ENCODE measurements around the gene VAV2.
A peak's percentile ranks its signal among the peaks of the same experiment; 100 is the strongest.
"Not testable (repeated sequence)": the region's sequence is repeated elsewhere in the genome, so short reads cannot be mapped to it uniquely, and the experiment has no call there.

The VAV2 gene

DNA sequence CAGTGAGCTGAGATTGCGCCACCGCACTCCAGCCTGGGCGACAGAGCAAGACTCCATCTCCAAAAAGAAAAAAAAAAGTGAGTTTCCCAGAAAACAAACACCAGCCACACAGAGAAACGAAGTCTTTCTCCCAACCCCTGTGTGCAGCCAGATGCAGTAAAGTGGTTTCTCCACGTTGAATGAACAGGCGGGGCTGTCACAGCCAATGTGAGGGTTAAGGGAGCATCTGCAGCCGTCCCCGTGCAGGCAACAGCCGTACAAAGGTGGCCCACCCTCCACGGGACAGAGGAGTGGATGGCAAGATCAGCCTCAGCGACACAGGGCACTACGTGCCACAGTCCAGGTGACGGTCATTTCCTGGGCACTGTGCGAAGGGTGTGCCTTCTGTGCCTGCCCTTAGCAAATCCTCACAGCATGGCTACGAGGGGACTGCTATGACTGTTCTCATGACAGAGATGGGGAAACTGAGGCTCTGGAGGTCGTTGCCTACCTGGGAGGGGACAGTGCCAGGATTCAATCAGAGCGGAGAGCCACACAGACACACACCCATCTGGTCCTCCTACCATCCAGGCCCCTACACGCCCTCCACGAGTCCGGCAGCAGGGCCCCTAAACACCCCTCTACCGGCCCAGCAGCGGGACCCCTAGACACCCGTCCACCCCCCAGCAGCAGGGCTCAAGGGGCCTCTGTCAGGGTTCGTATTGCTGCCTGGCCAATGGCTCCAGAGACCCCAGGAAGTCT, 2.3 kb downstream of the VAV2 start:
- H4K20me1 ChIP-seq: peaks cover 40 to 86% (median 78%) of the 10 kb centered on the region in 11 experiments; a peak in 21 of 22 replicates
- peaks cover 36 to 67% (median 54%) of the 10 kb centered on the region in 10 experiments for H3K4me1 ChIP-seq
- H3K4me2 ChIP-seq: peak overlapping the region; percentile 94 to 100 (median 99)
- H3K36me3 ChIP-seq: no peaks in the 10 kb centered on the region
- peak in 1 of 11 experiments; percentile 27; a peak in 1 of 22 replicates for TF ChIP-seq Cebpa-rat (IDR thresholded peaks at IDR 0.05)
- H3K9me3 ChIP-seq (replicated peaks in 1 of 11): no peaks in the 10 kb centered on the region
- H3K4me3 ChIP-seq: peak overlapping the region; percentile 65 to 94 (median 88); a peak in 16 of 20 replicates
- 0 out of 22 replicates have a peak overlapping the region, but pooled peaks of 2 of the 11 experiments have one; percentile 9 to 17 for H3K27ac ChIP-seq
- H3K27me3 ChIP-seq: no peaks in the 10 kb centered on the region; a peak in 2 of 22 replicates
- peak overlapping the region; percentile 76 to 94 (median 87); a peak in 15 of 22 replicates for H3K9ac ChIP-seq

DNA sequence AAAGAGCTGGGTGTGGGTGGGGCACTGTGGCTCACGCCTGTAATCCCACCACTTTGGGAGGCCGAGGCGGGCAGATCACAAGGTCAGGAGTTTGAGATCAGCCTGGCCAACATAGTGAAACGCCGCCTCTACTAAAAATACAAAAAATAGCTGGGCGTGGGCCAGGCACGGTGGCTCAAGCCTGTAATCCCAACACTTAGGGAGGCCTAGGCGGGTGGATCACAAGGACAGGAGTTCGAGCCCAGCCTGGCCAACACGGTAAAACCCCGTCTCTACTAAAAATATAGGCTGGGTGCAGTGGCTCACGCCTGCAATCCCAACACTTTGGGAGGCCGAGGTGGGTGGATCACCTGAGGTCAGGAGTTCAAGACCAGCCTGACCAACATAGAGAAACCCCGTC, 3.4 kb downstream of the VAV2 start:
- not testable (repeated sequence) for H3K27ac ChIP-seq; H3K9ac ChIP-seq; H3K9me3 ChIP-seq (replicated peaks in 1 of 11); H3K36me3 ChIP-seq; H3K27me3 ChIP-seq; H3K4me3 ChIP-seq
- Histone ChIP-seq H3K4me1 (peaks cover 32 to 61% (median 43%) of the 10 kb centered on the region in 10 experiments), H3K4me2 (peak overlapping the region in 1 of 11 experiments; percentile 100; a peak in 3 of 22 replicates), H4K20me1 (peaks cover 40 to 88% (median 81%) of the 10 kb centered on the region in 11 experiments; a peak in 21 of 22 replicates)

DNA sequence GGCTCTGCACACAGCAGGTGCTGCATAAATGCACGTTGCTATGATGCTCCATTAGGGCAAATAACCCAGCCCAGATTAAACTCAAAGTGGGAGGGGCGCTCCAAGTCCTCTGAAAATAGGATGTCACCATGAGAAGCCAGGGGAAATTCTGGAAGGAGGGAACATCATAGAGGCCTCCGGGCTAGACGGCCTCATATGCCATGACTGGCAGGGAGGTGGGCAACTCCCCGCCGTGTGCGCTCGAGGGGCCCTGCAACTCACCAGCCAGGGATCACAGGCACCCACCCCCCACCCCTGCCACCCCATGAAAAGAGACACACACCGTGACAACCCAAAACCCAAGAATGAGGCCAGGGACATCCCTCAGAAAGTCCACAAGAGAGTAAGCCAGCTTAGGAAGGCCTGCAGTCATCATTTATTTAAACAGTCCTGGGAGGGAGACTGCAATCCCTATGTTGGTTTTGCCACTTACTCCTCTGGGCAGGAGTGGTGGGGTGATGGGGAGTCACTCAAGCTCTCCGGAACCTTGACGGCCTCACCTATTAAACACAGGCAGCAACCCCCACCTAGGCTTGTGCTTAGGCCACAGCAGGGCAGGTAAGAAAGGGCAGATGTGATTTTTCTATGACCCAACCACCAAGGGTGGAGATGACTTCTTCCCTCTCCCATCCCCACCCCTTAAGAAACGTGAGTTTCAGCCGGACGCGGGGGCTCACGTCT, 4.0 kb downstream of the VAV2 start:
- Histone ChIP-seq H3K27ac (no peak overlapping the region), H3K9ac (no peak overlapping the region; a peak in 1 of 22 replicates), H4K20me1 (peaks cover 43 to 89% (median 83%) of the 10 kb centered on the region in 11 experiments; a peak in 21 of 22 replicates), H3K4me3 (no peak overlapping the region), H3K27me3 (no peaks in the 10 kb centered on the region; a peak in 2 of 22 replicates), H3K36me3 (no peaks in the 10 kb centered on the region), H3K4me2 (no peak overlapping the region), H3K4me1 (peaks cover 26 to 58% (median 40%) of the 10 kb centered on the region in 10 experiments), H3K9me3 (replicated peaks in 1 of 11) (no peaks in the 10 kb centered on the region)
- no peak for TF ChIP-seq Cebpa-rat (IDR thresholded peaks at IDR 0.05)

DNA sequence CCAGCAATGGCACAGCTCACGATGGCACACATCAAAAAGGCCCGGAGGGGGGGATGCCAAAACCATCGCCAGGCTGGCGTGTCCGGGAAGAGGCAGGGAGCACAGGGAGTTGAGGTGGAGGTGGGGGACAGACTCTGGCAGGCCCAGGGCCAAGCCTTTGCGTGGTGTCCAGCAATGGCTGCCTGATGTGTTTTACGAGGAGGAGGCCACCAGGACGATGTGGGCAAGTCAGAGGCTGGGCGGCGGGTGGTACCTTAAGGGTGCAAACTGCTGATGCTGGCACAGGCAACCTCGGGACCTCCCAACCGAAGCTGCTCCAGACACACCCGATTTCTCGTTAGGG, 4.7 kb downstream of the VAV2 start:
- no peak overlapping the region for H3K27ac ChIP-seq
- no peaks in the 10 kb centered on the region for H3K36me3 ChIP-seq
- 0 out of 22 replicates have a peak overlapping the region, but pooled peaks of 1 of the 11 experiments have one; percentile 9 for H3K9ac ChIP-seq
- no peak overlapping the region for H3K4me3 ChIP-seq
- no peaks in the 10 kb centered on the region for H3K9me3 ChIP-seq (replicated peaks in 1 of 11)
- peaks cover 48 to 96% (median 90%) of the 10 kb centered on the region in 11 experiments; a peak in 21 of 22 replicates for H4K20me1 ChIP-seq
- no peaks in the 10 kb centered on the region; a peak in 2 of 22 replicates for H3K27me3 ChIP-seq
- no peak for TF ChIP-seq Cebpa-rat (IDR thresholded peaks at IDR 0.05)
- no peak overlapping the region for H3K4me2 ChIP-seq
- H3K4me1 ChIP-seq: peaks cover 29 to 63% (median 45%) of the 10 kb centered on the region in 10 experiments

DNA sequence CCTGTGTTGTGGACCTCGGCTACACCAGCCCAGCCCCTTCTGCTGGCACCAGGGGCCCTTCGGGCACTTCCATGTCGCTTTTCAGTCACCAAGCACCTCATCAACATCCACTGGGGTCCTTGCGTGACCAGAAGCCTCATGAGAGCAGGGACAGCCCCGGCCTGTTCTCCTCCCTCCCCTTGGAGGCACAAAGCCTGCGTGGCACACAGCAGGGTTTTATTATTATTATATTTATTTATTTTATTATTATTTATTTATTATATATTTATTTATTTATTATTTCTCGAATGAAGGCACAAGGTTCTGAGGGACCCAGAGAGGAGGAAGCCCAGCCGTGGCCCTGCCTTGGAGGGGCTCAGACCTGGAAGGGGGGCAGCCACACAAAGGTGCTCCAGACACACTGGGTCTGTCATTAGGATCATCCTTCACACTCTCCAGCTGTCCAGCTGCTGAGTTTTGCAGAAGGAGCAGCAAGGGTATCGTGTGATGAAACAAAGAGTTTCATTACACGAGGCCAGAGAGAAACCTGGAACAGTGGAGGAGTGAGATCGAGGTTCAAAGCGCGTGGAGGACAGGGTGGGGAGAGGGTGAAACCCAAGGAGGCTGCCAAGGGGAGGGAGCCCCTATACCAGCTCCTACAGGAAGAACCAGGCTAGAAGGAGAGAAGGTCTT, 5.2 kb downstream of the VAV2 start:
- no peak overlapping the region for H3K4me3 ChIP-seq
- no peaks in the 10 kb centered on the region for H3K36me3 ChIP-seq
- H3K4me1 ChIP-seq: peaks cover 34 to 68% (median 50%) of the 10 kb centered on the region in 10 experiments
- no peak for TF ChIP-seq Cebpa-rat (IDR thresholded peaks at IDR 0.05)
- no peaks in the 10 kb centered on the region for H3K9me3 ChIP-seq (replicated peaks in 1 of 11)
- H3K27me3 ChIP-seq: no peaks in the 10 kb centered on the region; a peak in 2 of 22 replicates
- H4K20me1 ChIP-seq: peaks cover 53 to 99% (median 92%) of the 10 kb centered on the region in 11 experiments; a peak in 21 of 22 replicates
- no peak overlapping the region for H3K27ac ChIP-seq
- no peak overlapping the region for H3K4me2 ChIP-seq
- H3K9ac ChIP-seq: 0 out of 22 replicates have a peak overlapping the region, but pooled peaks of 1 of the 11 experiments have one; percentile 9

DNA sequence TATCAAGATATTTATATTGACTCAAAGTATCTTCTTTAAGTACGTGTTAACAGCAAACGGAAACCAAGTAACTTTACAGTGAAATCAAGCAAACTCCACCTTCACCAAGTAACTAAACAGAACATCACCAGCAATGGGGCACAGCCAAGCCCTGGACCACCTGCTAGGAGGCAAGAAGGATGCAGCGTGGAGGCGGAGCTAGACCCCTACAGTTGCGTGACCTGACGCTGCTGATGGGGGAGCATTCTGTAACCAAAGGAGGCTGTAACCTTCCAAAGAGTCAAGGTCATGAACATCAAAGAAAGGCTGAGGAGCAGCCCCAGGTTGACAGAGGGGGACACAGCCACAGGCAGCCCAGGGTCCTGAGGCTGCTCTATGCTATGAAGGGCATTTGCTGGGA, 6.1 kb downstream of the VAV2 start:
- Histone ChIP-seq H3K36me3 (no peaks in the 10 kb centered on the region), H3K27ac (no peak overlapping the region), H3K9me3 (replicated peaks in 1 of 11) (no peaks in the 10 kb centered on the region), H3K27me3 (no peaks in the 10 kb centered on the region), H3K9ac (no peak overlapping the region), H3K4me1 (peaks cover 38 to 70% (median 55%) of the 10 kb centered on the region in 10 experiments), H4K20me1 (peaks cover 62 to 99% (median 92%) of the 10 kb centered on the region in 11 experiments; a peak in 21 of 22 replicates), H3K4me3 (no peak overlapping the region), H3K4me2 (peak overlapping the region in 4 of 11 experiments; percentile 1 to 34 (median 16); a peak in 6 of 22 replicates)
- TF ChIP-seq Cebpa-rat (IDR thresholded peaks at IDR 0.05): no peak

DNA sequence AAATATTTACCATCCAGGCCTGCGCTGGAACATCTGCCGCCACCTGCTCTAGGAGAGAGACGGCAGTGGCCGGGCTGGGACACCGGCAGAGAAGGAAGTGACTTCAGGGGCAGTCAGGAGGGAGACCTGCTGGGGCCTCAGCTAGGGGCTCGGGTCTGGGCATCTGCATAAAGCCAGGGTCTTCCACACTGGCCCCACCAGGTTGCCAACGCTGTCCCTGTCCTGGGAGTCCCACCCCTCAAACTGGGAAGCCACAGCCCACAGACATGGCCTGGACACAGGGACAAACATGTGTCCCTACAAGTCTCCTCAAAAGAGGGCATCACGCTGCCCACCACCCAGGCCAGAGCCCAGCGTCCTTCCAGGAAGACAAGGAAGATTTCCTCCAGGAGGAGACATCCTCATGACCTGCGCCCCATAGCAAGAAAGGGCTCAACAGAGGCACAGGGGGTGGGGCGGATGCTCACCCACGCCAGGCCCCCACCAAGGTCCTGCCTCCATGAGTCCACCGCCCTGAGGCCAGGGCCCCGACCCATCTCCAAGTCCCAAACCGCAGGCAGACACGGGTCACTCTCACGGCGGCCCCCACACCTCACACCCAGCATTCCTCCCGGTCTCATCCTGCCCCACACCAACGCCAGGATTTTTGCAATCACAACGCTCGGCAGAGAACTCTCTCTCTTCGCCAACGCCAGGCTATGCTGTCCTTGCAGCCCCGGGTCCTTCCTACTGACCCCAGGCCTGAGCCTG, 9.0 kb downstream of the VAV2 start:
- Histone ChIP-seq H3K36me3 (no peaks in the 10 kb centered on the region; a peak in 1 of 22 replicates), H4K20me1 (peaks cover 71 to 99% (median 92%) of the 10 kb centered on the region in 11 experiments; a peak in 21 of 22 replicates), H3K27me3 (no peaks in the 10 kb centered on the region), H3K4me2 (peak overlapping the region in 9 of 11 experiments; percentile 69 to 94 (median 87); a peak in 18 of 22 replicates), H3K9me3 (replicated peaks in 1 of 11) (no peaks in the 10 kb centered on the region), H3K4me3 (no peak overlapping the region), H3K27ac (no peak overlapping the region), H3K4me1 (peaks cover 36 to 71% (median 60%) of the 10 kb centered on the region in 10 experiments), H3K9ac (peak overlapping the region in 1 of 11 experiments; percentile 19; a peak in 4 of 22 replicates)
- TF ChIP-seq Cebpa-rat (IDR thresholded peaks at IDR 0.05): no peak
